K562 (cell line): ENCODE results near the gene YOD1. TPM values are rescaled to one million over a fixed set of nuclear protein-coding genes. Genes with fewer than 3 reads are reported as not detected.

Source experiments
- ESRRB ChIP-seq: fragments of 250-450 bp; sonication (Bioruptor Pico); IDR thresholded peaks from 2 replicates; pipeline ENCODE4 v1.5.0; 2020; ENCODE audit warnings: mild to moderate bottlenecking, moderate library complexity, borderline replicate concordance
- FOXA3 ChIP-seq, 2 experiments: fragments of 450-650 bp in 1 of 2; sonication (generic) in 1 of 2; formaldehyde crosslinking; IDR thresholded peaks in 1 of 2; conservative IDR thresholded peaks in 1 of 2; 2 replicates each; pipeline versions ENCODE4 v1.4.0 to v1.8.0; 2020 to 2022; ENCODE audit warnings: mild to moderate bottlenecking in 2 of 2, missing genetic modification reagents in 1 of 2
- FOXM1 ChIP-seq, 2 experiments: fragments of 450-650 bp in 1 of 2; sonication (generic) in 1 of 2; formaldehyde crosslinking in 1 of 2; IDR thresholded peaks; 2 replicates each; pipeline versions ENCODE4 v1.6.1 to v1.9.0; 2017 to 2022; ENCODE audit warnings: low read depth in 2 of 2, mild to moderate bottlenecking in 2 of 2, missing genetic modification reagents in 1 of 2, moderate library complexity in 1 of 2
- GATAD2B ChIP-seq: fragments of 450-650 bp; IDR thresholded peaks from 2 replicates; pipeline ENCODE4 v1.6.1; 2017; ENCODE audit warnings: mild to moderate bottlenecking, borderline replicate concordance
- KLF10 ChIP-seq: fragments of 250-450 bp; sonication (Bioruptor Pico); IDR thresholded peaks from 2 replicates; pipeline ENCODE4 v1.6.1; 2021; ENCODE audit warnings: matching md5 sums
- MYC ChIP-seq, 2 experiments: fragments of 250-450 bp in 1 of 2; sonication (Bioruptor Pico) in 1 of 2; IDR thresholded peaks; 2 replicates each; pipeline versions ENCODE4 v1.5.1 to v1.6.1; 2012 to 2021; ENCODE audit warnings: low read depth in 2 of 2, borderline replicate concordance in 1 of 2, improper control_type of control experiment in 1 of 2, low read length in 1 of 2, mild to moderate bottlenecking in 1 of 2, moderate library complexity in 1 of 2
- NFATC3 ChIP-seq: fragments of 450-650 bp; IDR thresholded peaks from 2 replicates; pipeline ENCODE4 v1.6.1; 2017; ENCODE audit warnings: mild to moderate bottlenecking
- NFXL1 ChIP-seq: fragments of 450-650 bp; formaldehyde crosslinking; IDR thresholded peaks from 2 replicates; pipeline ENCODE4 v1.4.0; 2021; ENCODE audit warnings: mild to moderate bottlenecking
- PCBP2 ChIP-seq: fragments of 200-400 bp; formaldehyde crosslinking; IDR thresholded peaks from 2 replicates; pipeline ENCODE4 v1.6.1; 2018; ENCODE audit warnings: low read length, low read depth, mild to moderate bottlenecking, moderate library complexity; ENCODE audit not compliant: poor library complexity, severe bottlenecking
- PHTF2 ChIP-seq: fragments of 250-450 bp; sonication (Bioruptor Pico); IDR thresholded peaks from 2 replicates; pipeline ENCODE4 v1.5.0; 2021; ENCODE audit warnings: mild to moderate bottlenecking
- RUNX1 ChIP-seq: sonication (generic); IDR thresholded peaks from 2 replicates; pipeline ENCODE4 v1.6.1; 2016; ENCODE audit warnings: antibody characterized with exemption, low read depth
- SMAD1 ChIP-seq: fragments of 150-350 bp; IDR thresholded peaks from 2 replicates; pipeline ENCODE4 v1.6.1; 2014; ENCODE audit warnings: low read length, low read depth; ENCODE audit not compliant: partially characterized antibody
- TOE1 ChIP-seq, 2 experiments: fragments of 450-650 bp in 1 of 2; sonication (generic) in 1 of 2; formaldehyde crosslinking in 1 of 2; IDR thresholded peaks; 2 replicates each; pipeline versions ENCODE4 v1.7.1 to v1.8.0; 2016 to 2022; ENCODE audit warnings: borderline replicate concordance in 2 of 2, mild to moderate bottlenecking in 2 of 2, antibody characterized with exemption in 1 of 2, inconsistent platforms in 1 of 2, low read depth in 1 of 2, missing genetic modification reagents in 1 of 2, moderate library complexity in 1 of 2
- ZNF143 ChIP-seq: sonication (generic); formaldehyde crosslinking; IDR thresholded peaks from 2 replicates; pipeline ENCODE4 v1.9.0; 2022; ENCODE audit warnings: mild to moderate bottlenecking, missing genetic modification reagents
- ZNF561 ChIP-seq: fragments of 450-650 bp; formaldehyde crosslinking; conservative IDR thresholded peaks from 2 replicates; pipeline ENCODE4 v1.4.0; 2020; ENCODE audit warnings: mild to moderate bottlenecking, moderate library complexity
- ZNF695 ChIP-seq: fragments of 450-650 bp; formaldehyde crosslinking; IDR thresholded peaks from 2 replicates; pipeline ENCODE4 v1.4.0; 2020; ENCODE audit warnings: mild to moderate bottlenecking, moderate library complexity
- ZNF780A ChIP-seq: fragments of 250-450 bp; sonication (Bioruptor Pico); IDR thresholded peaks from 2 replicates; pipeline ENCODE4 v1.5.0; 2021; ENCODE audit warnings: mild to moderate bottlenecking
- ZNF79 ChIP-seq: fragments of 250-450 bp; sonication (Bioruptor Pico); IDR thresholded peaks from 2 replicates; pipeline ENCODE4 v1.4.0; 2020; ENCODE audit warnings: low read depth, mild to moderate bottlenecking, moderate library complexity
- polyA plus RNA-seq, 8 experiments: library from polyadenylated mRNA; depleted of rRNA in 4 of 8; stranded (reverse) in 5 of 8; unstranded in 3 of 8; fragments of >200 nt; fragmentation: Nextera tagmentation in 2 of 8; fragmentation: Illumina TruSeq in 1 of 8; extraction: Ambion mirVana in 2 of 8; extraction: Trizol in 1 of 8; gene quantifications; 2 replicates each; pipeline versions ENCODE4 v1.2.1 to v1.2.3, GENCODE V29; 2011 to 2014; ENCODE audit warnings: inconsistent platforms in 1 of 8, missing spikeins in 1 of 8
- total RNA-seq, 7 experiments: library from RNA; depleted of rRNA in 6 of 7; stranded (reverse); fragments of >200 nt in 6 of 7; fragmentation: Illumina TruSeq in 2 of 7; extraction: Trizol in 2 of 7; gene quantifications; 2 replicates each; pipeline versions ENCODE4 v1.2.1 to v1.2.3, GENCODE V29; 2011 to 2021; ENCODE audit warnings: low replicate concordance in 1 of 7
- TF ChIP-seq, protein P1 (sequence below): fragments of 450-650 bp; IDR thresholded peaks from 2 replicates; pipeline ENCODE4 v1.6.1; 2018; ENCODE audit not compliant: partially characterized antibody
- TF ChIP-seq, protein P2 (sequence below): fragments of 450-650 bp; formaldehyde crosslinking; IDR thresholded peaks from 2 replicates; pipeline ENCODE4 v1.4.0; 2022; ENCODE audit warnings: missing genetic modification characterization

YOD1 gene
- total and polyA plus RNA-seq, 9 of the 15 experiments (the other 6 are each of a cell fraction or from before 2014, with no cell fraction given), result 18.2 to 78.1 (median 46.9) TPM

DNA sequence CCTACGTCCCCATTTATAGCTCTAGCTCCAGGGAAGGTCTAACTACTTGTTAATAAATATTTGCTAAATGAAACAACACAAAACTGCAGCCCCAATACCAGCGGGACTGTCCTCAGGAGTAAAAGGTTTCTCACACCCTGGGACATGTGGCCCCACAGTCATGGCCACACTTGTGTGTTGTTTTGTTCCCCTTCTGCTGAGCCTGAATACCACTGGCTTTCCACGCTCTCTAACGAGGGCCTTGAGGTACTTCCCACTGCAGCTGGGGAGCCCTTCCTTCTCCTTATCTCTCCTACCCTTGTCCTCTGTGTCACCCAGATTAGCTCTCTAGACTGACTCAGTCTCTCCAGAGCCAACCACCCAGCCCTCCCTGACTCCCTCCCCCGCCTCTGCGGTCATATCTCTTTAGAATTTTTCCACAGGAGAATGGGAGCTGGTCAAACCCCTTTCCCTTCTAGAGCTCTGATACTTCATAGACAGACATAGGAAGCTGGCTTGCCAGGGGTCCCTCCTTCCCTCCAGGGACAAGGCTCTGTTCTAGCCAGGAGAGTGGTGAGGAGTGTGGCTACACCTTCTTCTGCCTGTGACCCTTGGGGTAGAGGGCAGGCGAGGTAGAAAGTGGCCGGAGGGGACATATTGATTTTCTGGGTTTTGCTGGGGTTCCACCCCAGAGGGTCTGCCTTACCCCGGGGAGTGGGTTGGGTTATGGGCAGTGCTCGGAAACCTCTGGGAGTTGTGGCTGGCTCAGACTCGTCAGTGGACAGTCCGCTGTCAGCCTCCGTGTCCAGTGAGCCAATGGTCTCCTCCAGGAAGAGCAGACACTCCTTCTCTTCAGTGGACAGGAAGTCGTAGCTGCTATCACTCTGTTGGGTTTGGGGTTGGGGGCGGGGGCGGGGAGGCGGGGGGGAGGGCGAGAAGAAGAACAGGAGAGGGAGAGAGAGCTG is 26.5 kb downstream of the YOD1 start (continued):
- TF ChIP-seq PCBP2 (no peak), TOE1 (IDR thresholded peaks at IDR 0.05; ENCODE audit: borderline replicate concordance) (peak; percentile 78), TOE1 (CRISPR knock-in tag; IDR thresholded peaks at IDR 0.05; ENCODE audit: borderline replicate concordance, low read depth) (no peak), SMAD1 (peak; percentile 95), ZNF561 (CRISPR knock-in tag) (peak; percentile 82; the same call in 1 of the 2 replicates), MYC (IDR thresholded peaks at IDR 0.05; ENCODE audit: low read depth, low read length) (peak; percentile 95), MYC (CRISPR knock-in tag; IDR thresholded peaks at IDR 0.05; ENCODE audit: borderline replicate concordance, low read depth) (peak; percentile 97; the same call in 1 of the 2 replicates), PHTF2 (peak; percentile 96), KLF10 (CRISPR knock-in tag) (no peak; the same call in 1 of the 2 replicates), ZNF780A (CRISPR knock-in tag) (no peak), ZNF79 (CRISPR knock-in tag) (peak; percentile 97), FOXA3 (CRISPR knock-in tag; conservative IDR thresholded peaks at IDR 0.05 in 1 of 2, IDR thresholded peaks at IDR 0.05 in 1 of 2) (peak; percentile 81 to 92; a peak in 3 of 4 replicates), GATAD2B (peak; percentile 96), NFATC3 (peak; percentile 100), ESRRB (CRISPR knock-in tag) (peak; percentile 77; the same call in 1 of the 2 replicates), FOXM1 (IDR thresholded peaks at IDR 0.05; ENCODE audit: low read depth) (peak; percentile 98), FOXM1 (CRISPR knock-in tag; IDR thresholded peaks at IDR 0.05; ENCODE audit: low read depth) (no peak), NFXL1 (CRISPR knock-in tag) (peak; percentile 92), ZNF143 (CRISPR knock-in tag) (0 out of 2 replicates have a peak, but pooled peaks have one; percentile 40), RUNX1 (peak; percentile 98), ZNF695 (CRISPR knock-in tag) (peak; percentile 92)
- TF ChIP-seq, protein P1, sequence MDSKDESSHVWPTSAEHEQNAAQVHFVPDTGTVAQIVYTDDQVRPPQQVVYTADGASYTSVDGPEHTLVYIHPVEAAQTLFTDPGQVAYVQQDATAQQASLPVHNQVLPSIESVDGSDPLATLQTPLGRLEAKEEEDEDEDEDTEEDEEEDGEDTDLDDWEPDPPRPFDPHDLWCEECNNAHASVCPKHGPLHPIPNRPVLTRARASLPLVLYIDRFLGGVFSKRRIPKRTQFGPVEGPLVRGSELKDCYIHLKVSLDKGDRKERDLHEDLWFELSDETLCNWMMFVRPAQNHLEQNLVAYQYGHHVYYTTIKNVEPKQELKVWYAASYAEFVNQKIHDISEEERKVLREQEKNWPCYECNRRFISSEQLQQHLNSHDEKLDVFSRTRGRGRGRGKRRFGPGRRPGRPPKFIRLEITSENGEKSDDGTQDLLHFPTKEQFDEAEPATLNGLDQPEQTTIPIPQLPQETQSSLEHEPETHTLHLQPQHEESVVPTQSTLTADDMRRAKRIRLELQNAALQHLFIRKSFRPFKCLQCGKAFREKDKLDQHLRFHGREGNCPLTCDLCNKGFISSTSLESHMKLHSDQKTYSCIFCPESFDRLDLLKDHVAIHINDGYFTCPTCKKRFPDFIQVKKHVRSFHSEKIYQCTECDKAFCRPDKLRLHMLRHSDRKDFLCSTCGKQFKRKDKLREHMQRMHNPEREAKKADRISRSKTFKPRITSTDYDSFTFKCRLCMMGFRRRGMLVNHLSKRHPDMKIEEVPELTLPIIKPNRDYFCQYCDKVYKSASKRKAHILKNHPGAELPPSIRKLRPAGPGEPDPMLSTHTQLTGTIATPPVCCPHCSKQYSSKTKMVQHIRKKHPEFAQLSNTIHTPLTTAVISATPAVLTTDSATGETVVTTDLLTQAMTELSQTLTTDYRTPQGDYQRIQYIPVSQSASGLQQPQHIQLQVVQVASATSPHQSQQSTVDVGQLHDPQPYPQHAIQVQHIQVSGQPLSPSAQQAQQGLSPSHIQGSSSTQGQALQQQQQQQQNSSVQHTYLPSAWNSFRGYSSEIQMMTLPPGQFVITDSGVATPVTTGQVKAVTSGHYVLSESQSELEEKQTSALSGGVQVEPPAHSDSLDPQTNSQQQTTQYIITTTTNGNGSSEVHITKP, result peak; percentile 86
- TF ChIP-seq, protein P2, sequence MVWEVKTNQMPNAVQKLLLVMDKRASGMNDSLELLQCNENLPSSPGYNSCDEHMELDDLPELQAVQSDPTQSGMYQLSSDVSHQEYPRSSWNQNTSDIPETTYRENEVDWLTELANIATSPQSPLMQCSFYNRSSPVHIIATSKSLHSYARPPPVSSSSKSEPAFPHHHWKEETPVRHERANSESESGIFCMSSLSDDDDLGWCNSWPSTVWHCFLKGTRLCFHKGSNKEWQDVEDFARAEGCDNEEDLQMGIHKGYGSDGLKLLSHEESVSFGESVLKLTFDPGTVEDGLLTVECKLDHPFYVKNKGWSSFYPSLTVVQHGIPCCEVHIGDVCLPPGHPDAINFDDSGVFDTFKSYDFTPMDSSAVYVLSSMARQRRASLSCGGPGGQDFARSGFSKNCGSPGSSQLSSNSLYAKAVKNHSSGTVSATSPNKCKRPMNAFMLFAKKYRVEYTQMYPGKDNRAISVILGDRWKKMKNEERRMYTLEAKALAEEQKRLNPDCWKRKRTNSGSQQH (CRISPR knock-in tag), result peak; percentile 98
